LNCaP clone FGC (cell line): ENCODE data around the gene DOK6.

Experiments used
- DNase-seq: peaks from one replicate; pipeline ENCODE4 v3.0.0-alpha.2; 2011; ENCODE audit warnings: low read depth
- H3K4me3 ChIP-seq: 2 replicates; pipeline ENCODE4 v1.5.1; 2011; ENCODE audit warnings: mild to moderate bottlenecking, low read depth, low read length, control low read depth
- CTCF ChIP-seq: IDR thresholded peaks from 2 replicates; pipeline ENCODE4 v1.5.1; 2012; ENCODE audit warnings: mild to moderate bottlenecking; ENCODE audit not compliant: control insufficient read depth, insufficient read depth; ENCODE audit errors: extremely low read depth

The DOK6 gene

GRCh38 chr18:69691008-69691760 lies 290.5 kb downstream of the DOK6 start:
- H3K4me3 ChIP-seq = no peak overlapping the region
- DNase-seq = no peak
- no peak for TF ChIP-seq CTCF

- no peak overlapping the region for H3K4me3 ChIP-seq
- no peak for DNase-seq
- TF ChIP-seq CTCF = no peak
Observed at GRCh38 chr18:69697069-69697468, 296.4 kb downstream of the DOK6 start.

- no peak for DNase-seq
- no peak for TF ChIP-seq CTCF
- no peak overlapping the region for H3K4me3 ChIP-seq
Observed at GRCh38 chr18:69697689-69698088, 297.0 kb downstream of the DOK6 start.

- H3K4me3 ChIP-seq = no peak overlapping the region
- TF ChIP-seq CTCF = no peak
- DNase-seq = no peak
Observed at GRCh38 chr18:69701305-69701704, 300.6 kb downstream of the DOK6 start.

- TF ChIP-seq CTCF = no peak
- no peak overlapping the region for H3K4me3 ChIP-seq
- no peak for DNase-seq
Observed at GRCh38 chr18:69703461-69703860, 302.8 kb downstream of the DOK6 start.

- no peak for DNase-seq
- H3K4me3 ChIP-seq = no peak overlapping the region
- no peak for TF ChIP-seq CTCF
Observed at GRCh38 chr18:69705987-69706386, 305.3 kb downstream of the DOK6 start.

GRCh38 chr18:69708844-69709243 lies 308.2 kb downstream of the DOK6 start:
- DNase-seq = no peak
- TF ChIP-seq CTCF = no peak
- no peak overlapping the region for H3K4me3 ChIP-seq
